B cell (primary cell): ENCODE data around the gene OSBPL1A. TPM values are rescaled to one million over a fixed set of nuclear protein-coding genes. Genes with fewer than 3 reads are reported as not detected.

Experiments used
- ATAC-seq: fragments of 200-7000 bp; cut with Tn5 transposase; one replicate; pipeline ENCODE4 v1.10.0; 2021; ENCODE audit warnings: low read depth, mild to moderate bottlenecking, moderate number of reproducible peaks, moderate library complexity
- CTCF ChIA-PET: fragments of 350-600 bp; sonication (Branson Sonifier 250); formaldehyde crosslinking; loops from one replicate; lab custom pipeline; 2021; ENCODE audit warnings: antibody characterized with exemption, inconsistent platforms; lab: Charles Lee
- POLR2A ChIA-PET: fragments of 350-600 bp; sonication (Branson Sonifier 250); formaldehyde crosslinking; loops from one replicate; lab custom pipeline; 2021; ENCODE audit warnings: antibody characterized with exemption; lab: Charles Lee
- DNase-seq: peaks from one replicate; pipeline ENCODE4 v3.0.0; 2013
- H2AFZ ChIP-seq: 2 replicates; pipeline ENCODE4 v1.6.1; 2012; ENCODE audit warnings: mild to moderate bottlenecking, low read depth, low read length; ENCODE audit not compliant: insufficient read depth, poor library complexity, severe bottlenecking
- H3K27ac ChIP-seq, 2 donors: 1 replicate in 1 of 2; 2 replicates in 1 of 2; pipeline ENCODE4 v1.5.1; 2012 to 2013; ENCODE audit warnings: low read length in 2 of 2, mild to moderate bottlenecking in 2 of 2, moderate library complexity in 1 of 2
- H3K27me3 ChIP-seq, 4 experiments: fragments of 200-600 bp in 1 of 4; sonication (generic) in 1 of 4; replicated peaks in 1 of 4; 1 replicate in 2 of 4; 2 replicates in 2 of 4; pipeline versions ENCODE4 v1.6.1 to v1.7.0; 2013 to 2016; ENCODE audit warnings: low read length in 3 of 4, mild to moderate bottlenecking in 2 of 4, mixed read lengths in 1 of 4, moderate library complexity in 1 of 4; ENCODE audit not compliant: insufficient read depth in 4 of 4, control insufficient read depth in 3 of 4; ENCODE audit errors: control extremely low read depth in 1 of 4
- H3K36me3 ChIP-seq, 2 experiments: replicated peaks in 1 of 2; 1 replicate in 1 of 2; 2 replicates in 1 of 2; pipeline versions ENCODE4 v1.6.1 to v1.7.1; 2013; ENCODE audit warnings: low read length in 1 of 2; ENCODE audit not compliant: insufficient read depth in 2 of 2, control insufficient read depth in 1 of 2; ENCODE audit errors: control extremely low read depth in 1 of 2, extremely low read depth in 1 of 2
- H3K4me1 ChIP-seq, 2 donors: fragments of 200-600 bp in 1 of 2; sonication (generic) in 1 of 2; 1 replicate in 1 of 2; 2 replicates in 1 of 2; pipeline versions ENCODE4 v1.5.1 to v1.6.1; 2013 to 2017; ENCODE audit warnings: low read length in 2 of 2; ENCODE audit not compliant: control insufficient read depth in 2 of 2, insufficient read depth in 2 of 2
- H3K4me2 ChIP-seq: replicated peaks from 2 replicates; pipeline ENCODE3; 2012; ENCODE audit warnings: mild to moderate bottlenecking, low read depth, low read length; ENCODE audit not compliant: poor library complexity, severe bottlenecking
- H3K4me3 ChIP-seq, 5 experiments: fragments of 200-600 bp in 1 of 5; sonication (generic) in 1 of 5; 1 replicate in 3 of 5; 2 replicates in 2 of 5; pipeline versions ENCODE4 v1.5.1 to v1.7.0; 2011 to 2016; ENCODE audit warnings: low read length in 4 of 5, mild to moderate bottlenecking in 4 of 5, low read depth in 2 of 5, control low read depth in 1 of 5, moderate library complexity in 1 of 5; ENCODE audit not compliant: insufficient read depth in 1 of 5; ENCODE audit errors: control extremely low read depth in 1 of 5, extremely low read depth in 1 of 5
- H3K79me2 ChIP-seq: fragments of 200-600 bp; sonication (generic); one replicate; pipeline ENCODE4 v1.6.0; 2016; ENCODE audit warnings: low read length; ENCODE audit not compliant: control insufficient read depth, insufficient read depth
- H3K9ac ChIP-seq: fragments of 200-600 bp; sonication (generic); 2 replicates; pipeline ENCODE4 v1.6.1; 2017; ENCODE audit warnings: mild to moderate bottlenecking, low read length, moderate library complexity
- H3K9me3 ChIP-seq, 3 donors: one replicate each; pipeline versions ENCODE4 v1.6.1 to v1.7.1; 2013; ENCODE audit warnings: low read length in 2 of 3; ENCODE audit not compliant: control insufficient read depth in 2 of 3, insufficient read depth in 1 of 3; ENCODE audit errors: control extremely low read depth in 1 of 3
- H4K20me1 ChIP-seq: 2 replicates; pipeline ENCODE4 v1.6.0; 2012; ENCODE audit warnings: mild to moderate bottlenecking, low read length; ENCODE audit not compliant: insufficient read depth, control insufficient read depth, poor library complexity, severe bottlenecking
- H3K27ac Mint-ChIP-seq: one replicate; pipeline ENCODE4 v1.8.0; 2021; ENCODE audit warnings: mixed read lengths
- H3K27me3 Mint-ChIP-seq: one replicate; pipeline ENCODE4 v1.8.0; 2021; ENCODE audit warnings: mixed read lengths
- H3K4me1 Mint-ChIP-seq: one replicate; pipeline ENCODE4 v1.8.0; 2021; ENCODE audit warnings: mixed read lengths
- H3K4me3 Mint-ChIP-seq: one replicate; pipeline ENCODE4 v1.8.0; 2021; ENCODE audit warnings: mixed read lengths
- H3K9me3 Mint-ChIP-seq: one replicate; pipeline ENCODE4 v1.8.0; 2022; ENCODE audit warnings: mixed read lengths; ENCODE audit not compliant: insufficient read depth
- CTCF ChIP-seq: fragments of 200-600 bp; IDR thresholded peaks from one replicate; pipeline ENCODE4 v1.8.0; 2022; ENCODE audit warnings: antibody characterized with exemption, mild to moderate bottlenecking
- EZH2 ChIP-seq: IDR thresholded peaks from 2 replicates; pipeline ENCODE4 v1.6.1; 2012; ENCODE audit warnings: borderline replicate concordance, low read depth, mild to moderate bottlenecking, moderate library complexity, low read length; ENCODE audit not compliant: insufficient read depth, poor library complexity, severe bottlenecking
- WGBS: methylation state at CpG from one replicate; pipeline ENCODE4 v1.1.5; 2013; ENCODE audit warnings: missing lambda C conversion rate; ENCODE audit not compliant: insufficient coverage; 5-methylcytosine and 5-hydroxymethylcytosine counted together
- intact Hi-C: fragments of 100-400 bp; cut with micrococcal nuclease; formaldehyde crosslinking; loops from one replicate; pipeline ENCODE4 v1.10.0; 2022
- polyA plus RNA-seq: library from polyadenylated mRNA; depleted of rRNA; stranded (reverse); fragments of >200 nt; gene quantifications from 2 replicates; pipeline ENCODE4 v1.2.3, GENCODE V29; 2012
- total RNA-seq, 2 donors: library from RNA; stranded (reverse); fragments of 120-200 nt in 1 of 2; gene quantifications; 1 replicate in 1 of 2; 2 replicates in 1 of 2; pipeline versions ENCODE4 v1.2.3 to v1.2.4, GENCODE V29; 2013 to 2022

The OSBPL1A gene
- total and polyA plus RNA-seq, 2 donors (not counting 1 experiment from before 2014, with no cell fraction given), result 0.57 to 0.86 TPM

- Histone ChIP-seq H3K27ac (no peak overlapping the region), H3K9ac (no peak overlapping the region), H3K79me2 (no peaks in the 10 kb centered on the region), H3K27me3 (peaks cover 0 to 2% (median 0%) of the 10 kb centered on the region in 4 experiments), H3K9me3 (no peaks in the 10 kb centered on the region), H4K20me1 (no peaks in the 10 kb centered on the region), H3K4me2 (no peak overlapping the region), H3K4me3 (no peak overlapping the region), H3K36me3 (no peaks in the 10 kb centered on the region), H2AFZ (no peak overlapping the region), H3K4me1 (no peaks in the 10 kb centered on the region)
- Mint-ChIP-seq H3K4me3 (no peak overlapping the region), H3K27ac (no peak overlapping the region), H3K4me1 (no peaks in the 10 kb centered on the region), H3K27me3 (peaks cover 3% of the 10 kb centered on the region), H3K9me3 (no peaks in the 10 kb centered on the region)
- no CpG with 5 or more reads among the region's 2 CpGs for WGBS
- TF ChIP-seq EZH2, result no peak
- POLR2A ChIA-PET, result no interaction called here
- intact Hi-C loops, result no loop called here
- CTCF ChIA-PET, result interaction anchor here (0.6 kb wide), 1 partner anchor 289 kb away, joined by 3 read pairs; no protein-coding TSS in a partner anchor
- DNase-seq (no peak), ATAC-seq (no peak)
These were observed 189.2 kb downstream of the OSBPL1A start for GRCh38 chr18:24208270-24209035.

GRCh38 chr18:24204904-24205303 is 192.7 kb downstream of the OSBPL1A start:
- ChIA-PET POLR2A (interaction anchor here (0.7 kb wide), 1 partner anchor 9 kb away, joined by 4 read pairs; no protein-coding TSS in a partner anchor), CTCF (no interaction called here)
- H2AFZ ChIP-seq, result no peak overlapping the region
- Mint-ChIP-seq H3K27ac (no peak overlapping the region), H3K27me3 (peaks cover 3% of the 10 kb centered on the region), H3K9me3 (no peaks in the 10 kb centered on the region), H3K4me3 (no peak overlapping the region), H3K4me1 (no peaks in the 10 kb centered on the region)
- DNase-seq, result no peak
- no peaks in the 10 kb centered on the region for H3K4me1 ChIP-seq
- H3K79me2 ChIP-seq, result no peaks in the 10 kb centered on the region
- H3K4me2 ChIP-seq, result no peak overlapping the region
- intact Hi-C loops, result no loop called here
- no peak overlapping the region for H3K27ac ChIP-seq
- H3K9ac ChIP-seq, result no peak overlapping the region
- WGBS, result no CpG with 5 or more reads among the region's 3 CpGs
- no peak for ATAC-seq
- H4K20me1 ChIP-seq, result no peaks in the 10 kb centered on the region
- H3K27me3 ChIP-seq, result peaks cover 0 to 2% (median 0%) of the 10 kb centered on the region in 4 experiments
- H3K4me3 ChIP-seq, result no peak overlapping the region
- H3K36me3 ChIP-seq, result no peaks in the 10 kb centered on the region
- no peaks in the 10 kb centered on the region for H3K9me3 ChIP-seq
- no peak for TF ChIP-seq EZH2
- TF ChIP-seq CTCF, result no peak
